ENCODE results near the gene CRYGD.
A peak's percentile ranks its signal among the peaks of the same experiment; 100 is the strongest.

CRYGD gene

GRCh38 chr2:208077276-208077675 is 47.0 kb downstream of the CRYGD start:
- no peak for DNase-seq

DNA sequence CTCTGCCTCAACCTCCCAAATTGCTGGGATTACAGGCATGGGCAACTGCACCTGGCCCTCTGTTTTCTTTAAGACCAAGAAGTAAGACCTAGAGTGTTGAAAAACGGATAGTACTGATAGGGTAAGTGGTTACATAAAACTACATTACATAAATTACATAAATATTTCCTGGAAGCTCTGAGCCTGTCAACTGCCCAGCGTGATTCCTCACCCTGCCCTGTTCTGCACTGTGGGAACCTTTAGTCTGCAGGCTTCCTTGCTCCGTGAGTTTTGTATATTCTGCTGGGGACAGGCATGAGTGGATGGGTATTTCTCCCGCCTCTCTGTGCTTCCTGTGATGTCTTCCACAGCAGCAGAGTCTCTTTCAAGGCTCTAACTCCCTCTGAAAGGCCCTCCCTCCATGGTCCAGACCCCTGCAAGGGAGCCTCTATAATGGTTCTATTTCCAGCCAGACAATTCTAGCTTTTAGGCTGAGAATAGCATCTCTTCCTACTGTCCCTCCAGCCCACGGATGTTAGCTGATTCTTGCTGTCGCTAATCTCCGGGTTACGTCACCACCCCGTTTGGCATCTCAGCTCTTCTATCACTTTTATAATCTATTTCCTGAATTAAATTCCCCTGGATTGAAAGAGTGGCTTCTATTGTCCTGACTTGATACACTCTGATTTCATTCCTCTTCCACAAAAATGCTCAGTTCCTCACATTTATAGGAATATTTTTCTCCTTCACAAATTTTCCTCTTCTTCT is 49.5 kb downstream of the CRYGD start:
- DNase-seq = no peak

DNA sequence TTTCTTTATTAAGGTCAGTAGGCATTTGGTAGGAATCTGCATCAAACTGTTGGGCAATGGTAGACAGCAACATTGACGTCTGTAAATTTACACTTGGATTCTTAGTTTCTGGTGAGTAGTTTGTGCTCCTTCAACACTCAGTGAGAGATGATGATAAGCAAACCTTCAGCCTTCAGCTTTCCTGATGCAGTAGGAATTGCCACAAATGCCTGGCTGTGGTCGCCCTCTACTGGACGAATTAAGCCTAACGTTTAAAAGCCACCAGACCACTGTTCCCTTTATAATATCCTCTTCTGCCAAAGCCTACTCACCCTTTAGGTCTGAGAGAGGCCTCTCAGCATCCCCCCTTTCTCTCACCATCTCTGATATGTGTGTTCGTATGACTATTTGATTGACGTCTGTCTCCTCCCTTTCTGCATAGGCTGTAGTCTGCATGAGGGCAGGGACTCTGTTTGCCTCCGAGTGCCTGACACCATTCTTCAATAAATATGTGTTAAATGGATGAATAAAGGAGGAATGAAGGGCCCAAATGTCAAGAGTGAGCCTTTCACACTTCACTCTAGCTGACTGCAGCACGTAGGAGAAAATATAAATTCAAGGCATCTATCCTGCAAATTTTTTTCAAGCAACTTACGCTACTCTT is 52.0 kb downstream of the CRYGD start:
- peak; percentile 48 to 61 for DNase-seq
